Measurements from ENCODE around the gene S100P. TPM values are rescaled to one million over a fixed set of nuclear protein-coding genes. Genes with fewer than 3 reads are reported as not detected.

Gene S100P
- total RNA-seq, 4 donors from 2014 or later, result 1.2 TPM; not detected in 3

DNA sequence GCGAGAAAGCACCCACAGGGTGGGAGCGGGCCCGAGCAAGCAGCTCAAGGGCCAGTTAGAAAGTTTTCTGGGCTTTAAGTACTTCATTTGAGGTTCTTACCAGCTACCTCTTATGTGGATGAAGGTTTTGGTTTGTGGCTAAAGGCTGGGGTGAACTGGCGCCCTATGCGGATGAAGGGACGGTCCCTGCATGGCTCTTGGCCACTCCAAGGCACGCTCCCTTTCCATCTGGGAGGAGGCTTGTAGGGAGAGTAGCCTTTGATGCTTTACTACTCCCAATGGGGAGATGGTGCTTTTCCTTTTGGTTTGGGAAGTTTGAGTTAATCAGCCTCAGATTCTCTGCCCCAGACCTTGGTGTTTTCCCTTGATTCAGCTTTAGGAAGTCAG, 35.5 kb upstream of the S100P start:
- no peak overlapping the region for H3K27ac ChIP-seq
- peak overlapping the region; percentile 37 to 57 (median 46) for H3K4me3 ChIP-seq
- H3K4me1 ChIP-seq, result no peaks in the 10 kb centered on the region
- in situ Hi-C loops (cut with MboI; ENCODE audit: low sequenced_read_pairs in 4 of 4), result no loop called here
- H3K27me3 ChIP-seq, result peaks cover 0 to 11% (median 4%) of the 10 kb centered on the region in 3 donors
- DNase-seq (no peak), ATAC-seq (peak; percentile 8 to 10)
- H3K36me3 ChIP-seq, result no peaks in the 10 kb centered on the region
- H3K9me3 ChIP-seq, result no peaks in the 10 kb centered on the region
- TF ChIP-seq, protein P1, sequence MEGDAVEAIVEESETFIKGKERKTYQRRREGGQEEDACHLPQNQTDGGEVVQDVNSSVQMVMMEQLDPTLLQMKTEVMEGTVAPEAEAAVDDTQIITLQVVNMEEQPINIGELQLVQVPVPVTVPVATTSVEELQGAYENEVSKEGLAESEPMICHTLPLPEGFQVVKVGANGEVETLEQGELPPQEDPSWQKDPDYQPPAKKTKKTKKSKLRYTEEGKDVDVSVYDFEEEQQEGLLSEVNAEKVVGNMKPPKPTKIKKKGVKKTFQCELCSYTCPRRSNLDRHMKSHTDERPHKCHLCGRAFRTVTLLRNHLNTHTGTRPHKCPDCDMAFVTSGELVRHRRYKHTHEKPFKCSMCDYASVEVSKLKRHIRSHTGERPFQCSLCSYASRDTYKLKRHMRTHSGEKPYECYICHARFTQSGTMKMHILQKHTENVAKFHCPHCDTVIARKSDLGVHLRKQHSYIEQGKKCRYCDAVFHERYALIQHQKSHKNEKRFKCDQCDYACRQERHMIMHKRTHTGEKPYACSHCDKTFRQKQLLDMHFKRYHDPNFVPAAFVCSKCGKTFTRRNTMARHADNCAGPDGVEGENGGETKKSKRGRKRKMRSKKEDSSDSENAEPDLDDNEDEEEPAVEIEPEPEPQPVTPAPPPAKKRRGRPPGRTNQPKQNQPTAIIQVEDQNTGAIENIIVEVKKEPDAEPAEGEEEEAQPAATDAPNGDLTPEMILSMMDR (IDR thresholded peaks at IDR 0.05 in 4 of 5, conservative IDR thresholded peaks at IDR 0.05 in 1 of 5), result no peak
- TF ChIP-seq POLR2A (IDR thresholded peaks at IDR 0.05), result no peak
- intact Hi-C loops (cut with DNase I; ENCODE audit: low total_unique reads), result loop anchor here (2.0 kb wide), 1 partner anchor 13 kb away; no protein-coding TSS in a partner anchor

DNA sequence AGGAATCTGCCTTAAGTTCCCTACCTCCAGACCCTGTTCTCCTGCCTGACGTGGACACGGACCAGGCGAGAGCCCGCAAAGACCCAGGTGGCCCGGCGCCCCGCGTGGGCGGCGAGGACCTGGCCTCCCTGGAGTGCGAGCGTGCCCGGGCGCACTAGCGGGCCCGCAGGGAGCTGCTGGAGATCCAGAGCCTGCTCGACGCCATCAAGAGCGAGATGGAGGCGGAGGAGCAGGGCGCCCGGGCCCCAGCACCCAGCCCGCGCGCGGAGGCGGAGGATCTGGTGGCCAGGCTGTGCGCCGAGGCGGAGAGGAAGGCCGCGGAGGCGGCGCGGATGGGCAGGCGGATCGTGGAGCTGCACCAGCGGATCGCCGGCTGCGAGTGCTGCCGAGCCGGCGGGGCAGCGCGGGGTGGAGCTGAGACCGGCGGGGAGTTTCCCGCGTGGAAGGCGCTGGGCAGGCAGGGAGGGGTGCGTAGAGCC, 35.0 kb upstream of the S100P start:
- peak overlapping the region in 2 of 4 donors; percentile 37 to 43 for H3K27ac ChIP-seq
- H3K9me3 ChIP-seq, result no peaks in the 10 kb centered on the region
- ATAC-seq, result peak; percentile 26 to 40
- in situ Hi-C loops (cut with MboI; ENCODE audit: low sequenced_read_pairs in 4 of 4), result no loop called here
- TF ChIP-seq, protein P1 (IDR thresholded peaks at IDR 0.05 in 4 of 5, conservative IDR thresholded peaks at IDR 0.05 in 1 of 5), result no peak
- TF ChIP-seq POLR2A (IDR thresholded peaks at IDR 0.05), result no peak
- peak overlapping the region; percentile 37 to 57 (median 46) for H3K4me3 ChIP-seq
- intact Hi-C loops (cut with DNase I; ENCODE audit: low total_unique reads), result loop anchor here (2.0 kb wide), 1 partner anchor 14 kb away; no protein-coding TSS in a partner anchor
- no peaks in the 10 kb centered on the region for H3K4me1 ChIP-seq
- peaks cover 0 to 11% (median 4%) of the 10 kb centered on the region in 3 donors for H3K27me3 ChIP-seq
- H3K36me3 ChIP-seq, result no peaks in the 10 kb centered on the region
- no peak for DNase-seq

- Histone ChIP-seq H3K27ac (no peak overlapping the region), H3K27me3 (peaks cover 0 to 15% (median 4%) of the 10 kb centered on the region in 3 donors), H3K4me3 (no peak overlapping the region), H3K4me1 (peaks cover 0 to 8% of the 10 kb centered on the region in 2 donors), H3K9me3 (no peaks in the 10 kb centered on the region), H3K36me3 (no peaks in the 10 kb centered on the region)
- DNase-seq, result no peak
- in situ Hi-C loops (cut with MboI; ENCODE audit: low sequenced_read_pairs in 4 of 4), result no loop called here
- intact Hi-C loops (cut with DNase I; ENCODE audit: low total_unique reads), result loop anchor here (2.0 kb wide), 1 partner anchor 15 kb away; no protein-coding TSS in a partner anchor
- no peak for TF ChIP-seq POLR2A (IDR thresholded peaks at IDR 0.05)
- TF ChIP-seq, protein P1 (IDR thresholded peaks at IDR 0.05 in 4 of 5, conservative IDR thresholded peaks at IDR 0.05 in 1 of 5), result no peak
- no peak for ATAC-seq
Observed at GRCh38 chr4:6659897-6660296, 33.8 kb upstream of the S100P start.

- peaks cover 0 to 15% (median 4%) of the 10 kb centered on the region in 3 donors for H3K27me3 ChIP-seq
- H3K9me3 ChIP-seq, result no peaks in the 10 kb centered on the region
- peaks cover 0 to 8% of the 10 kb centered on the region in 2 donors for H3K4me1 ChIP-seq
- intact Hi-C loops (cut with DNase I; ENCODE audit: low total_unique reads), result no loop called here
- no peaks in the 10 kb centered on the region for H3K36me3 ChIP-seq
- ATAC-seq (no peak), DNase-seq (no peak)
- TF ChIP-seq, protein P1 (IDR thresholded peaks at IDR 0.05 in 4 of 5, conservative IDR thresholded peaks at IDR 0.05 in 1 of 5), result no peak
- TF ChIP-seq POLR2A (IDR thresholded peaks at IDR 0.05), result no peak
- in situ Hi-C loops (cut with MboI; ENCODE audit: low sequenced_read_pairs in 4 of 4), result no loop called here
- H3K27ac ChIP-seq, result no peak overlapping the region
- H3K4me3 ChIP-seq, result no peak overlapping the region
Observed at GRCh38 chr4:6660430-6660829, 33.2 kb upstream of the S100P start.

Measured in gastrocnemius medialis (tissue), 4 donors.